8988T (cell line): Measurements from ENCODE around the gene MANBA.

Experiments
- DNase-seq: peaks from one replicate; pipeline ENCODE4 v3.0.0; 2011

The MANBA gene

DNA sequence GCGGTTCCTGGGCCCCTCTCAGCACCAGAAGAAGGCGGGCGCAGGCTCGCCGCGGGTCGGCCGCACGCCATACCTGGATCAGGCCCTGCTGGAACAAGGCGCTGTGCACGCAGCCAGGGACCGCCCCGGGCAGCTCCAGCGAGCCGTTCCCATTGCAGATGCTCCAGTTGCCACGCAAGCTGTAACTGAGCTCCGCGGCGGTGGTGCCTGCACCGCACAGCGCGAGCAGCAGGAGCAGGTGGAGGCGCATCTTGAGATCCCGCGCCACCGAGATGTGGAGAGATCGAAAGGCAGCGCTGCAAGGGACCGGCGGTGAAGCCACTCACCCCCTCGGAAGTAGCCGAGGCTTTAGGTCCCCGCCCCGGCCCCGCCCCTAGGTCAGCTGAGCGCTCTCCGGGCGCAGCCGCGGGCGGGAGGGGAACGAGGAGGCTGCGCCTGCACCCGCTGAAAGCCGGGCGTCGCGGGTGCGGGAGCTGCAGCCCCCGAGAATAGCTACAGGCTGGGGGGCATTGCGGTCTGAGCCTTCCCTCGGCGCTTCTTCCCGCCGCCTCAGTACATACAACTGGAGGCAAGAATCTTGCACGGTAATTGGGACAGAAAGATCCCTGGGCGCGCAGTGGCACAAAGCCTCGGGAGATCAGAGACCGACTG is at the start of gene MANBA:
MANBA (minus strand) TSS at position 324 of the 651 bp plus-strand sequence; CDS start at position 250, 74 bp downstream.
- peak; percentile 61 for DNase-seq

DNA sequence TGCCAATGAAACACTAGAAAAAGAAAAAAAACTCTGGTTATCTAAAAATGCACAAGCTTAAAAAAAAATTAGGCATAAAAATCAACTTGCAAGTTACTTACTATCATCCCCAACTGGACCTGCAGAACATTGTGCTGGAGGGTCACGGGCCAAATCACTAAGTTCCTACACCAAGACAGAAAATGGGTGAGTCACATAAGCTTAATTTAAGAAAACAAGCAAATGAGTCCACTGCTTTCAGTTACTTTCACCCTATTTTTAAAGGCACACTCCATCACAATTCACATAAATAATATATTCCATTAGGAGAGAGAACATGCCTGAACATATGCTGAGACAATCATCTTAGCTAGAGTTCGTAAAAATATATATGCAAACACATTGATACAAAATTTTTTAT is 48.9 kb upstream of the MANBA start:
- no peak for DNase-seq

GRCh38 chr4:102809190-102809589 is 48.4 kb upstream of the MANBA start:
- no peak for DNase-seq

GRCh38 chr4:102808009-102808408 is 47.2 kb upstream of the MANBA start:
- DNase-seq, result no peak

GRCh38 chr4:102807345-102807744 is 46.6 kb upstream of the MANBA start:
- no peak for DNase-seq

GRCh38 chr4:102799816-102800215 is 39.0 kb upstream of the MANBA start:
- no peak for DNase-seq

- no peak for DNase-seq
These were observed 34.2 kb upstream of the MANBA start for GRCh38 chr4:102794999-102795398.

- DNase-seq, result no peak
These were observed 31.7 kb upstream of the MANBA start for GRCh38 chr4:102792361-102792936.

- no peak for DNase-seq
These were observed 30.6 kb upstream of the MANBA start for GRCh38 chr4:102791318-102791835.

- DNase-seq, result no peak
These were observed 28.5 kb upstream of the MANBA start for GRCh38 chr4:102789317-102789717.

DNA sequence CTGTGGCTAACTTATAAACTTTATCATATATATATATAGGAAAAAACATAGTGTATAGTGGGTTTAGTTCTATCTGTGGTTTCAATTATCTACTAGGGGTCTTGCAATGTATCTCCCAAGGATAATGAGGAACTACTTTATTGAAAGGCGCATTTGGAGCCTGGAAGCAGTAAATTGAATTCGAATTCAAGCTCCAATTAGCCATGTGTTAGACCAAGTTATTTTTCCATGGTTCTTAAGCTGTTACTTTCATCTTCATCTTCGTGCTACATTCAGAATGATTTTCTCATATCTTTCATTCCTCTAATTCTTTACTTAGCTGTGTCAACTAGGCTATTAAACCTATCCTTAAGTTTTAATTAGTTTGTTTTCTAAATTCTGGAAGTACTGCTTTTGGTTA is 27.2 kb upstream of the MANBA start:
- DNase-seq, result no peak

GRCh38 chr4:102787096-102787881 is 26.5 kb upstream of the MANBA start:
- no peak for DNase-seq

- no peak for DNase-seq
These were observed 25.5 kb upstream of the MANBA start for GRCh38 chr4:102786279-102786678.

DNA sequence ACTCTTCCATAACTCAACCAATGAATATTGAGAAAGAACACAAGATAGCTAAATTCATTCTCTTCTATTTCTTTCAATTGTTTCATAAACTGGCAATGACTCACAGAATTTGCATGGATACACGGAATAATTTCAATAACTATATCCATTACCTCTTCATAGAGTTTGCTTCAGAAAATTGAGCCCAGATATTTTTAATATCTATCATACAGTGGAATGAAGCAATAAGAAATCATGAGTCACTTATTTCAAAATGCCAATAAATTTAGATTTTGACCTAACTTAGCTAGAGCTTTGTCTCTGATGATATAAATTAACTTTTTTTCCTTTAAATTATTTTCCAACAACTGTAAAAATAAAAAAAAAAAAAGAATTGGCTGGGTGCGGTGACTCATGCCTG is 22.2 kb upstream of the MANBA start:
- DNase-seq, result no peak

- no peak for DNase-seq
These were observed 20.8 kb upstream of the MANBA start for GRCh38 chr4:102781570-102781969.

GRCh38 chr4:102780476-102781144 is 19.8 kb upstream of the MANBA start:
- DNase-seq, result no peak

GRCh38 chr4:102779204-102779603 is 18.4 kb upstream of the MANBA start:
- no peak for DNase-seq

DNA sequence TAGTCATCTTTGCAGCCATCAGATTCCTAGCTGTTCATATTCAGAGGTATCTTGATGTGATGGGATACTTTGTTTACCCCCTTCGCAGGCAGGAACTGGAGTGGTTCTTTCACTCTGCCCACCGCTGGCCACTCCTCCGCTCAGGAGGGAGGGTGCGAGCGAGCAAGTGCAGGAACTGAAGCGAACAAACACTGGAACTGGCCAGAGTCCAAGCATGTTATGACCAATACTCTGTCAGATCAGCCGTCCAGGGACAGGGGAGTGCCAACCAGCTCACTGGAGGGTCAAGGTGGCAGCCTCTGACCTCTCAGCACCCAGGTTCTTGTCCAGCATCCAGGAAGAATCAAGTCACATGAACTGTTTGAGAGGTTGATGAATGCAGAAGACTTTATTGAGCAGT is 18.0 kb upstream of the MANBA start:
- DNase-seq, result no peak

- DNase-seq, result no peak
These were observed 15.0 kb upstream of the MANBA start for GRCh38 chr4:102775805-102776204.

DNA sequence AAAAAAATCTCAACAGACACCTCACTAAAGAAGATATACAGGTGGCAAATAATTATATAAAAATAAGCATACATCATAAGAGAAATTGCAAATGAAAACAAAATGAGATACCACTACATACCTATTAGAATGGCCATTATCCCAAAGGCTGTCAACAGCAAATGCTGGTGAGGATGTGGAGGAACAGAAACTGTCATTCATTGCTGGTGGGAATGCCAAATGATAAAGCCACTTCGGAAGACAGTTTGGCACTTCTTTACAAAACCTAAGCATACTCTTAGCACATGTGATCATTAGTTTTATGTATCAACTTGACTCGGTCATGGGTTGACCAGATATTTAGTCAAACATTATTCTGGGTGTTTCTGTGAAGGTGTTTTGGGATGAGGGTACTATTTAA is 13.5 kb upstream of the MANBA start:
- no peak for DNase-seq

GRCh38 chr4:102772738-102773340 is 12.1 kb upstream of the MANBA start:
- no peak for DNase-seq

- DNase-seq, result no peak
These were observed 4.1 kb upstream of the MANBA start for GRCh38 chr4:102764901-102765300.

GRCh38 chr4:102761906-102762305 is 1.1 kb upstream of the MANBA start:
- DNase-seq, result no peak
